T47D (cell line): ENCODE data around the gene COL7A1.

Experiments used
- DNase-seq, 2 experiments: peaks; one replicate each; pipeline versions ENCODE4 v3.0.0 to v3.0.0-alpha.2; 2011 to 2012; ENCODE audit warnings: low read depth in 1 of 2, low spot score in 1 of 2
- JUND ChIP-seq: IDR thresholded peaks from 2 replicates; pipeline ENCODE4 v1.6.1; 2012; ENCODE audit warnings: low read depth
- in situ Hi-C: cut with HindIII; loops from 2 replicates; pipeline ENCODE4 v1.10.0; 2016; ENCODE audit warnings: low sequenced_read_pairs, low pct_unique_long_range_greater_than_20kb

COL7A1 gene

DNA sequence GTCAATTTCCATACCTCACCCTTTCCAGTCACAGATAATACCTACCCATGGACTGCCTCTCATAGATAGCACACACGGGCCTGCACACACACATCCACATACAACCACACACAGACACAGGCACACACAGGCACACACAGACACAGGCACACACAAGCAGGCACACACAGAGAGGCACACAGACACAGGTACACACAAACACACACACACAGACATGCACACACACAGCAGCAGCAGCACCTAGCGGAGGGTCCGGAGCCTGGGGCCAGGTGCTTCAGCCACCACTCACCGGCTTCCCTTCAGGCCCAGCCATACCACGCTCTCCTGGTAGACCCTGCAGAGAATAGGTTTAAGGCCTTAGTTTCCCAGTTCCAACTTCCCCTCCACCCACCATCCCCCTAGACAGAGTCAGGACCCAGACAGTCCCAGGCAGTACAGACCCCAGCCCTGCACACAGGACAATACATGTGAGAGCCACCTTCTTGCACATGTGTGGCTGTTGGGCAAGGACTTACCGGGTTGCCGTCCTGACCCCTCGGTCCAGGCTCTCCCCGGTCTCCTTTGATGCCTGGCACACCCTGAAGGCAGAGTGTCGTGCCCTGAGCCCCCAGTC is 21.1 kb downstream of the COL7A1 start:
- in situ Hi-C loops = no loop called here
- TF ChIP-seq JUND = no peak
- no peak for DNase-seq

DNA sequence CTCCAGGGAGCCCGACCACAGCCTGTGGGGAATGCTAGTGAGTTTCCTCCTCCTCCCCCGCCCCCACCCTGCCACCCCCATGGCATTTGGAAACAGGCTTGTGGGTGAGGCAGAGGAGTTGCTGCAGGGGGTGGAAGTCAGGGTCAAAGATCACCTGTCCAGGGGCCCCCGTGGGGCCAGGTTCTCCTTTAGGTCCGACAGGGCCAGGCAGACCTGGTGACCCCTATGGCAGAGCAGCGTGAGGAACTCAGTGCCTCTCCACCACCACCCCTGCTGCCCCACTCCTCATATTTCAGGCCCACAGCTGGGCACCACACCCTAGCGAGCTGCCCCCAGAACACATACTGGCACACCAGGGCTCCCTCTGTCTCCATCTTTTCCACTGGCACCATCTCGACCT is 22.6 kb downstream of the COL7A1 start:
- in situ Hi-C loops = no loop called here
- no peak for TF ChIP-seq JUND
- no peak for DNase-seq

DNA sequence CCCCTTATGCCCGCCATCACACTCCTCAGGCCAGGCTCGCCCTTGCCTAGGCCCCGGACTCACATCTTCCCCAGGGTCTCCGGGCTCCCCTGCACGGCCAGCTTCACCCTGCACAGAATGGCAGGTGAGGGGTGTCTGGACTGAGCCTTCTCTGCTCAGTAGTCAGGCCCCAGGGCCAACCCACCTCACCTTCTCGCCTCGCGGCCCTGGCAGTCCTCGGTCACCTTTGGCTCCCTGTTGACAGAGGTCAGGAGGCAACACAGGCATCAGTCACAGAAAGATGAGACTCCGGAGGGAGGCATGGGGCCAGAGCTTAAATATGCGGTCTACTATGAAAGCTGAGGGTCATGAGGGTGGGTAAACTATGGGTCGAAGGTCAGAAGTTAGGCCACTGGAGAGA is 23.2 kb downstream of the COL7A1 start:
- no peak for DNase-seq
- in situ Hi-C loops = no loop called here
- TF ChIP-seq JUND = no peak

DNA sequence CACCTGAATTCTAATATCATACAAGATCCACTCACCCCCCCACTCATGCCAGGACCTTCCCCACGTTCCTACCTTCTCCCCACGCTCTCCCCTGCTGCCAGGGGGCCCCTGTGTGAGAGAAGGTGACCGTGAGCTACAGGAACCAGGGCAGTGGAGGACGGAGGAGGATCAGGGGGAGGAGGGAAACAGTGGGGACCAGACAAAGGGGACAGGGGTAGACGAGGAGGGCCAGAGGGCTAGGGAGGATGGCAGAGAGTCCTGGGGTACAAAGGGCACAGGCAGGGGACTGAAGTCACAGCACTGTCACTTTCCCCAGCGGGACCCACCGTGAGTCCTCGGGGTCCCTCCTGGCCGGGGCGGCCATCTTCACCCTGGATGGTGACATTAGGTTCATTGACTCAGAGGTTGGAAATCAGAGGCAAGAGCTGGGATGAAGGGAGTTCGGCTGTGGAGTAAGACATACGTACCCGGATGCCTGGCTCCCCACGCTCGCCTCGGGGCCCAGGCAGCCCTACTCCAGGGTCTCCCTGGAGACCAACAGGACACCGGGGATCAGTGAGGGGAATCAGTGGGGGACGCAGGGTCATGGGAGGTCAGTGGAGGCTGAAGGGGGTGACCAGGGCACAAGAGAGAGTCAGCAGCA is 25.2 kb downstream of the COL7A1 start:
- in situ Hi-C loops = no loop called here
- no peak for TF ChIP-seq JUND
- no peak for DNase-seq

DNA sequence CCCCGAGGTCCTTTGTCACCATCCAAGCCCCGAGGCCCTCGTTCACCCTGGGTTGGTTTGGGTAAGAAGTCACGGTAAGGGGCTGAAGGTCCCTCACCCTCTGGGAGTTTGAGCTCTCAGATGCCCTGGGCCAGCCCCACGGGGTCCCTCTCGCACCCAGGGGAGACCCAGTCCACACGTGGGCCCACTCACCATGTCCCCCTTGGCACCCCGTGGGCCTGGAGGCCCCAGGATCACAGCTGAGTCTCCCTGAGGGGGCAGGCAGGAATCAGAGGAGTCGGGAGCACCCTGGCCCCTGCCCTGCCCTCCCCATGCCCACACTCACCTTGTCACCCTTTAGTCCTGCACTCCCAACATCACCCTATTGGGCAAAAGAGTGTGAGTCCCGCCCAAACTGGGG is 25.7 kb downstream of the COL7A1 start:
- no peak for TF ChIP-seq JUND
- in situ Hi-C loops = no loop called here
- DNase-seq = no peak

DNA sequence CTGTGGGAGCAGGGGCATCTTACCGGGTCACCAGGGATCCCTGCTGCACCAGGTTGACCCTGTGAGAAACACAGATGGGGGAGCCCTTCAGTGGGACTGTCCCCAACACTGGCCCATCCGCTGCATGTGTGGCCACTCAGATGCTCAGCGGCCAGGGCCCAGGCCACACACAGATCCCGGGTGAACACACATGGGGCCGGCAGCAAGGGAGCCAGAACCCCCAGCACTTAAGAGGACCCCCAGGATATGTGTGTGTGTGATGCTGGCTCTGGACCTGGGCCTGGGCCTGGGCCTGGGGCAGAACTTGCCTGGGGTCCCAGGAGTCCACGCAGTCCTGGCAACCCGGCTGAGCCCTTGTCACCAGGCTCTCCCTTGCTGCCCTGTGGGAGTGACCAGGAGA is 26.7 kb downstream of the COL7A1 start:
- in situ Hi-C loops = no loop called here
- DNase-seq = no peak
- TF ChIP-seq JUND = no peak

DNA sequence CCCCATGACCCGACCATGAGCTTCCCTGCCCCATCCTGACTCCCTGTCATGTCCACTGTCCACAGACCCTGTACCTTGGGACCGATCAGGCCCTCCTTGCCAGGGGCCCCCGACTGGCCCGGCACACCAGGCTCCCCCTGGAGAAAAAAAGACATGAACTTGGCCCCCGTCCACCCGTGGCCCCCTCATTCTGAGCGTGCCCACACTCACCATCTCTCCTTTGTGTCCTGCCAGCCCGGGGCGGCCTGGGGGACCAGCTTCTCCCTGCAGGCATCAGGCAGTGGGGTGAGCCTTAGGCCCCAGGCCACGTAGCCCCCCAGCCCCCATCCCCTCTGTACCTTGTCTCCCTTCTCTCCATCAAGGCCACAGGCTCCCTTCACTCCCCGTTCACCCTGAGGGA is 27.6 kb downstream of the COL7A1 start:
- in situ Hi-C loops = no loop called here
- no peak for DNase-seq
- no peak for TF ChIP-seq JUND

DNA sequence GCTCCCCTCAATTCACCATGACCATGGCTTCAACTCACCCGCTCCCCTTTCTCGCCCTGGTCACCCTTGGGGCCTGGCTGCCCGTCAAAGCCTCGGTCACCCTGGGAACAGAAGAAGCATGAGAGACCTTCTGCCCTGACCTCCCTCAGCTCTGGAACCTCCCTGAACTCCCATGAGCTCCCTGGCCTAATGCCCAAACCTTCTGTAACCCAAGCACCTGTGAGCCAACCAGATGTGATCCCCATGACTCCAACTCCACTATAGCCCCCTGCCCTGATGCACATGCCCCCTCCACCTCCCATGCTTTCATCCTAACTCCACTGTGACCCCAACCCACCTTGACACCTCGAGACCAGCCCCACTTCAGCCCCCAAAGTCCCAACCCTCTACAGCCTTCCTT is 28.0 kb downstream of the COL7A1 start:
- no peak for TF ChIP-seq JUND
- in situ Hi-C loops = no loop called here

DNA sequence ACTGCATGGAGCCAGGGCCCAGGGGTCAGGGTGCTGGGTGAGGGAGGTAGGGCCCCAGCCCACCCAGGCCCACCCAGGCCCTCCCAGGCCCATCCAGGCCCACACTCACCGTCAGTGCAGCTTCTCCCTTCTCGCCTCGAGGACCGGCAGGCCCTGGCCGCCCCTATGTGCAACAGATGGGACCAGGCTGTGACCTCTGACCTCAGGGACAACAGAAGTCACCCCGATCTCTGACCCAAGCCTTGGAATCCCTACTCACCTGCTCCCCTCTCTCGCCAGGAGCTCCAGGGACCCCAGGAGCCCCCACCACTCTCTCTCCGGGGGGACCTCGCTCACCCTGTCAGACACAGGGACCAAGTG is 28.7 kb downstream of the COL7A1 start:
- in situ Hi-C loops = no loop called here
- no peak for TF ChIP-seq JUND
- no peak for DNase-seq

More for the DNA sequence above, 28.0 kb downstream of the COL7A1 start:
- DNase-seq = no peak

DNA sequence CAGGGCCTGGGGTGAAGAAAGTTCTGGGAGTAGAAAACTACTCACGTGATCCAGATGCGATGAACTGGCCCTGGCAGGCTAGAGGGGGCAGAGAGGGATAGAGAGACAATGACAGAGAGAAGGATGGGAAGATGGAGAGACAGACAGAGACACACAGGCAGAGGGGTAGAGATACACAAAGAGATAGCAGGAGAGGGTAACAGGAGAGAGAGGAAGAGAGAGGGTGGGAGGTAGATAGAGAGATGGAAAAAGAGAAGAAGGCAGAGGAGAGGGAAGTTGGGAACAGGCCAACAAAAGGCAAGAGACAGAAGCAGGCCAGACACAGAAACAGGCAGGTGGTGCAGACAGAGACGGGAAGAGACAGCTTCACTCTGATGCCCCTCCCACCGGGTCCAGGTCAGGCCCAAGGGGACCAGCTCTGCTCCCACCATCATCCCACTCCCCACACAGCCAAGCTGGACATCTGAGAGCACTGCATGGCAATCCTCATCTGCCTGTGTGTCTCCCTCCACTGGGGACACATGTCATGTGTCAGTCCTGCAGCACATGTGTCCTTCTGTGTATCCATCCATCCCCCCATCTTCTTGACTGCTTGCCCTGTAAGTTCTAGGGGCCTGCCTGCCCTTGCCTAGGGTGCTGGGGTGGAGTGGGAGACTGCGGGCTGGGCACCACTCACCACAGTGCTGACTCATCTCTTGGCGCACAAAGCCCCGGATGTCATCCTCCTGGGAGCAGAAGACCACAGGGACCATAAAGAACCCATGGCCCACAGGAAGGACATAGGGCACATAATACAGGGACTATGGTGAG is 29.3 kb downstream of the COL7A1 start:
- in situ Hi-C loops = no loop called here
- DNase-seq = no peak
- TF ChIP-seq JUND = no peak

DNA sequence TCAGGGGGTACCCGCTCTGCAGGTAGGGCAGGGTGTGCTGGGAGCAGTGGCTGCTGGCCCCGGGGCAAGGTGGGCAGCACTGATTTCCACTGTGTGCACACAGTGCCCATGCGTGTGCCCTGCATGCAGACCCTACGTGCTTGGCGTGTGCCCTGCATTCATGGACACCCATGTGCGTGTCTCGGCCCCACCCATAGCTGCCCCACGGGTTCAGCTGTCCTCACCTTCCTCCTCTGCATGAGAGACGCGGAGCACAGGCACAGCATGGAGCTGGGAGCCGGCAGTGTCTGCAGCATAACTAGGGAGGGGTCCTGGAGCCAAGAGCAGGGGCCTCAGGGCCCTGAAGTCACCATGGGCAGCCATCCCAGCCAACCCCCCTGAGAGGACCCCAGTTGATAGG is 29.9 kb downstream of the COL7A1 start:
- in situ Hi-C loops = no loop called here
- no peak for DNase-seq
- no peak for TF ChIP-seq JUND

DNA sequence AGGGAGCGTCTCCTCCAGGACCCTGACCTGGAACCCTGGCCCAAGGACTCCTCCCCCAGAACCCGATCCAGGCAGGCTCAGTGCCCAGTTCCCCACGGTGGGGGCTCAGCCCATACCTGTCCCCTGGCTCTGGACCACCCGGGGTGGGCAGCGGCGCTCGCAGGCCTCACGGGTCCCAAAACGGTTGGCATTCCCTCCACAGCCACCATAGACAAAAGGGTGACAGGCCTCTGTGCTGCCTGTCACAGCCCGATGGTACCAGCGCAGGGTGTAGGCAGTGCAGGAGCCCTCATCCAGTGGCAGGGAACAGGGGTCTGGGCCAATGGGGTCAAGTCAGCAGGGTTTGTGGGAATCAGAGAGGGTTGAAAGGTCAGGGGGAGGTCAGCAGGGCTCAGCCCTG is 30.5 kb downstream of the COL7A1 start:
- in situ Hi-C loops = no loop called here
- no peak for TF ChIP-seq JUND
- no peak for DNase-seq

DNA sequence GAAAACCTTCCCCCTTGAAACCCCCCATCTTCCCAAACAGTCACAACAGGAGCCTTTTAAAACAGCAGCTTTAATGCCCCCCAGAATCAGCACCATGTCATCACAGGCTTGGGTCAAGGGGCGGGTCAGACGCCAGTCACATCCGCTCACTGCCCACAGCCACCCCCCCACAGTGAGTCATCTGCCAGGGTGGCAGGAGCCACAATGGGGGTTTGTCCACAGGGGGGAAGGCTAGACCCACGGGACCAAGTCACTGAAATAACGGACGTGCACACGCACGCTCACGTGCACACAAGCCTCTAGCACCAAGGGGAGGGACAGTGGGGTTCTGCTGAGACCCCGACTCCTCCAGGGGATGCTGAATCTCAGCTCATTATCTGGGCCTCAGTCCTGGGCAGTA is 31.1 kb downstream of the COL7A1 start:
- in situ Hi-C loops = no loop called here
- no peak for TF ChIP-seq JUND
- no peak for DNase-seq
